NB4 (cell line): Measurements from ENCODE around the gene SUDS3.

Source experiments
- DNase-seq: peaks from one replicate; pipeline ENCODE4 v3.0.0; 2010; ENCODE audit warnings: low read depth
- H3K4me3 ChIP-seq: one replicate; pipeline ENCODE4 v1.5.1; 2011; ENCODE audit warnings: mild to moderate bottlenecking, low read depth, low read length, moderate library complexity
- MYC ChIP-seq: IDR thresholded peaks from 2 replicates; pipeline ENCODE4 v1.6.1; 2011; ENCODE audit warnings: low read depth, low read length
- POLR2A ChIP-seq: IDR thresholded peaks from 2 replicates; pipeline ENCODE4 v1.6.1; 2011; ENCODE audit warnings: mild to moderate bottlenecking; ENCODE audit not compliant: insufficient read length; ENCODE audit errors: extremely low read depth
- TF ChIP-seq, protein P1 (sequence below): IDR thresholded peaks from one replicate; pipeline ENCODE4 v1.5.1; 2012; ENCODE audit warnings: low read depth, low read length
- TF ChIP-seq, protein P2 (sequence below): IDR thresholded peaks from 2 replicates; pipeline ENCODE4 v1.6.1; 2011; ENCODE audit warnings: low read depth, low read length

SUDS3 gene, protein sequence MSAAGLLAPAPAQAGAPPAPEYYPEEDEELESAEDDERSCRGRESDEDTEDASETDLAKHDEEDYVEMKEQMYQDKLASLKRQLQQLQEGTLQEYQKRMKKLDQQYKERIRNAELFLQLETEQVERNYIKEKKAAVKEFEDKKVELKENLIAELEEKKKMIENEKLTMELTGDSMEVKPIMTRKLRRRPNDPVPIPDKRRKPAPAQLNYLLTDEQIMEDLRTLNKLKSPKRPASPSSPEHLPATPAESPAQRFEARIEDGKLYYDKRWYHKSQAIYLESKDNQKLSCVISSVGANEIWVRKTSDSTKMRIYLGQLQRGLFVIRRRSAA

DNA sequence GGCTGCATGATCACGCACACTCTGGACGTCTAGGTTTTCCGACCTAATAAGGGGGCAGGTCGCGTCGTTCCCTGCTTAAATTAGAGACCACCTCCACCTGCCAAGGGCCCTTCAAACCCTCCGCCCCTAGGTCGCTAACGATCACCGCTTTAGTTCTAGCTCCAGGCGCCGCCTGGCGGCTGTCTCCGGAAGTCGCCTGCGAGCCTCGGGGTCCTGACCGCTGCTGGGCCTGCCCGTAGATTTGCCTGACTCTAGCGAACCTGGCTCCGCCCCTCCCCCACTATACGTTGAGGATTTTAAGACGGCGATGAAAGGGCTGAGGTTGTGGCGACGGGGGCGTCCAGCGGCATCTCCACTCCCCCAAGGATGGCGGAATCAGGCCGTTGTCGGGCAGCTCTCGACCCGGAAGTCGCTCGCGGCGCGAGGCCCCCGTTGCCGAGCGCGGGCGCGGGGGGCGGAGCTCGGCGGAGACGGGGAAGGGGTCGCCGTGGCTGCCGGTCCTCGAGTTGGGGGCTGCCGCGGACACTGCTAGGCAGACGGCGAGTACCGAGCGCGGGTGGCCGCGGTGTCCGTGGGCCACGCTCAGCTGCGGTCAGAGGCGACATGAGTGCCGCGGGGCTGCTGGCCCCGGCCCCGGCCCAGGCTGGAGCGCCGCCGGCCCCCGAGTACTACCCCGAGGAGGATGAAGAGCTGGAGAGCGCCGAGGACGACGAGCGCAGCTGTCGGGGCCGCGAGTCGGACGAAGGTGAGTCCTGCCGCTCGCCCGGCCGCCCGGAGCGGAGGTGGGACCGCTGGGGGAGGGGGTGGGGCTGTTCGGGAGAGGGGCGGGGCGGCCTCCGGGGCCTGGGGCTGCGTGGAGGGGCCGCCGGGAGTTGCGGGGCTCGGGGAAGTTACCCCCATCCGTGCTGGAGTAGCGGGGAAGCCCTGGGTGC lies at the start of gene SUDS3:
TSS of gene SUDS3 (plus strand) at position 467 of the 932 bp plus-strand sequence. CDS start at position 604, 137 bp downstream.
- H3K4me3 ChIP-seq, result peak within 1 kb of the TSS; percentile 92
- TF ChIP-seq POLR2A, result peak; percentile 43
- TF ChIP-seq, protein P1, sequence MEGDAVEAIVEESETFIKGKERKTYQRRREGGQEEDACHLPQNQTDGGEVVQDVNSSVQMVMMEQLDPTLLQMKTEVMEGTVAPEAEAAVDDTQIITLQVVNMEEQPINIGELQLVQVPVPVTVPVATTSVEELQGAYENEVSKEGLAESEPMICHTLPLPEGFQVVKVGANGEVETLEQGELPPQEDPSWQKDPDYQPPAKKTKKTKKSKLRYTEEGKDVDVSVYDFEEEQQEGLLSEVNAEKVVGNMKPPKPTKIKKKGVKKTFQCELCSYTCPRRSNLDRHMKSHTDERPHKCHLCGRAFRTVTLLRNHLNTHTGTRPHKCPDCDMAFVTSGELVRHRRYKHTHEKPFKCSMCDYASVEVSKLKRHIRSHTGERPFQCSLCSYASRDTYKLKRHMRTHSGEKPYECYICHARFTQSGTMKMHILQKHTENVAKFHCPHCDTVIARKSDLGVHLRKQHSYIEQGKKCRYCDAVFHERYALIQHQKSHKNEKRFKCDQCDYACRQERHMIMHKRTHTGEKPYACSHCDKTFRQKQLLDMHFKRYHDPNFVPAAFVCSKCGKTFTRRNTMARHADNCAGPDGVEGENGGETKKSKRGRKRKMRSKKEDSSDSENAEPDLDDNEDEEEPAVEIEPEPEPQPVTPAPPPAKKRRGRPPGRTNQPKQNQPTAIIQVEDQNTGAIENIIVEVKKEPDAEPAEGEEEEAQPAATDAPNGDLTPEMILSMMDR, result peak; percentile 98
- TF ChIP-seq MYC, result no peak
- TF ChIP-seq, protein P2, sequence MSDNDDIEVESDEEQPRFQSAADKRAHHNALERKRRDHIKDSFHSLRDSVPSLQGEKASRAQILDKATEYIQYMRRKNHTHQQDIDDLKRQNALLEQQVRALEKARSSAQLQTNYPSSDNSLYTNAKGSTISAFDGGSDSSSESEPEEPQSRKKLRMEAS, result peak; percentile 28; the same call in 1 of the 2 replicates
- peak; percentile 91 for DNase-seq

DNA sequence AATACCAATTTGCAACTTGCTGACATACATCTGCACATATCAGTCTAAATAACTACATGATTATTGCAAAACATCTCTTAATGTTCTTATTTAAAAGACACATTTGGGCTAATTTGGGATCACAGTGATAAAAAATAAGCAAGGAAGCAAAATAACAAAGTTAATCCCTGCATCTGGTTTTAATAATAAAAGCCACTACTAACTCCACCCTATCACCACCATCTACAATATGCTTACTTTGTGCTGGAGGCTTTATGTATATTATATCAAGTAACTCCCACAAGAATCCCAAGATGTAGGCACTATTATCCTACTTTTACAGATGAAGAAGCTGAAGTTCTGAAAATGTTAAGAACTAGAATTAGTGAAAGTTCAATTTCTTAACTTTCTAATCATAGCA lies 49.4 kb upstream of the SUDS3 start:
- no peak for TF ChIP-seq MYC
- TF ChIP-seq POLR2A, result no peak
- TF ChIP-seq, protein P2, result no peak
- TF ChIP-seq, protein P1, result no peak
- DNase-seq, result no peak
- no peak overlapping the region for H3K4me3 ChIP-seq

DNA sequence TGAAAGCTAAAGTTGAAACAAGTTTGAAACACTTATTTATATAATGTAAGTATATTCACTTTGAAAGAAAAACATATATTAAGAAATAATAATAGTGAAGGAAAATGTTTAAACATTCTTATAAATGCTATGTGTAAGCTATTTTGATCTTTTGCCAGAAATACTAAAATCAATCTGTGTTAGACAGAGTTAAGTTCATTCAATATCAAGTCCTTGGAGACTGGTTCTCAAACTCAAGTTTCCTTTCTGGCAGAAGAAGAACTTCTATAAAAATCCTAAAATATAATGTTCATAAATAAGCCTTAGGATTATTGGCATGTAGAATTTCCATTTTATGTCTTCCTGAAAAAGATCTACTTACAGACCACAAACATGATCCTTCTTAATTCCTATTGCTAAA lies 49.0 kb upstream of the SUDS3 start:
- TF ChIP-seq, protein P2, result no peak
- TF ChIP-seq, protein P1, result no peak
- no peak for TF ChIP-seq POLR2A
- TF ChIP-seq MYC, result no peak
- H3K4me3 ChIP-seq, result no peak overlapping the region
- no peak for DNase-seq

DNA sequence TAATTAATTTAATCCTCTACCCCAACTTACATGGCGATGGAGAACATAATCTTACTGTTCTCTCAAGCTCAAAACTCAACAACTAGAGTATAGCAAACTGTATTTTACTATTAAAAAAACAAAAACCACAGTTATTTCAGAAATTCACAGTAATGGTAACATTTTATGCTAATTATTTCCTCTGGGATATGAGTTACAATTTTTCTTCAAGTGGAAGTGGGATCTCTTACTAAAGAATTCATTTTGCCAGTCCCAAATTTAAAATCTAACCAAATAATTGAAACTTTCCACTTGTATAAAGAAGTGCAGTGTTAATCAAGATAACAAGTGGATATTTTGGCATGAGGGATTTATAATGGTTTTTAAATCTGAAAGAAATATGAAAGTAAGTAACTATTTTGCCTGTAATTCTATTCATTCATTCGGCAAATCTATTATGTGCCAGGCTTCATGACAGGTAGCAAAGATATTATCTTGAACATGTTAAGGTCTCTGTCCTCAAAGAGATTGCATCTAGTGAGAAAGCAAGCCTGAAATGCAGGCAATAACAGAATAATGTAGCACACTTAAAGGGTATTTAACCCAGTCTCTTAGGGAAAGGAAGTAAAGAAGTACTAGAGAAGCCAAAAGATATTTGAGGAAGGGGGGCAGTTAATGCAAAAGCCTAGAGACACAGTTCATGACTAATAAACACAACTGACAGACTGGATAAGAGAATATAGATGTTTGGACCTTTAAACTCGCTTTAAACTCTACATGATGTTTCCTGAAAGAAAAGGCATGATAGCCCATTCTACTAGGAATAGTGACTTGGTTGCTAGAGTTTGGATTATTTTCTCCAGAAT lies 47.6 kb upstream of the SUDS3 start:
- no peak for TF ChIP-seq MYC
- no peak for TF ChIP-seq POLR2A
- TF ChIP-seq, protein P1, result no peak
- TF ChIP-seq, protein P2, result no peak
- DNase-seq, result peak; percentile 79
- no peak overlapping the region for H3K4me3 ChIP-seq

DNA sequence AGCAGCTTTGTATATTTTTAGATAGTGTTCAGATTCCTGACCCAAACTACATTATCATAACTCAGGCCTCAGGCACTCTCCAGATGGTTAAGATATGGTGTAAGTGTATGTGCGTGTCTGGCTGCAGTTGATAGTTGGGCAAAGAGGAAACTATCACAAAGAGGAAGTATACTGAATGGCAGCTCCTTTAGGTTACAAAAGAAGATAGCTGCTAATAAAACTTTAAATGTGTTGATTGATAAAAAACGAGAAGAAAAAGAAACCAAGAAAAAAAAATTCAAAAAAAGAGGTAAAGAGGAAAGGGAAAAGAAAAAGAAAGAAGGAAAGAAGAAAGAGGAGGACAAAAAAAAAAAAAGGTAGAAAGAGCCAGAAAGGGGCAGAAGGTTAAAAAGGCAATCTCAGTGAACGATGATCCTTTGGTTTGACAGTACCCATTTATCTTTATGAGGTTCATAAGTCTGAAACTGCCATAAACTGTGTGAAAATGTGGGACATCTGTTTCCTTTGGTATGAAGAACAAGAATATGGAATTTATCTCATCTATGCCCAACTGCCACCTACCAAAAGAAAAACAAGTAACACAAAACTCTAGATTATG lies 45.8 kb upstream of the SUDS3 start:
- TF ChIP-seq, protein P1, result no peak
- TF ChIP-seq, protein P2, result peak; percentile 43; the same call in 1 of the 2 replicates
- TF ChIP-seq MYC (peak; percentile 62; the same call in 1 of the 2 replicates), POLR2A (peak; percentile 16)
- DNase-seq, result peak; percentile 96
- peak overlapping the region; percentile 12 for H3K4me3 ChIP-seq
